ENCODE measurements around the gene LIPN.

- TF ChIP-seq CTCF (IDR thresholded peaks at IDR 0.05) (no peak), POLR2A (IDR thresholded peaks at IDR 0.05) (no peak)
Measured at GRCh38 chr10:88721392-88721791, 38.4 kb upstream of the LIPN start.
